IPS-11a (cell line): ENCODE measurements around the gene NAV3.

ENCODE experiments used
- H3K4me3 ChIP-seq: one replicate; pipeline ENCODE4 v1.5.1; 2013; ENCODE audit warnings: low read depth, low read length, control low read depth

Gene NAV3

DNA sequence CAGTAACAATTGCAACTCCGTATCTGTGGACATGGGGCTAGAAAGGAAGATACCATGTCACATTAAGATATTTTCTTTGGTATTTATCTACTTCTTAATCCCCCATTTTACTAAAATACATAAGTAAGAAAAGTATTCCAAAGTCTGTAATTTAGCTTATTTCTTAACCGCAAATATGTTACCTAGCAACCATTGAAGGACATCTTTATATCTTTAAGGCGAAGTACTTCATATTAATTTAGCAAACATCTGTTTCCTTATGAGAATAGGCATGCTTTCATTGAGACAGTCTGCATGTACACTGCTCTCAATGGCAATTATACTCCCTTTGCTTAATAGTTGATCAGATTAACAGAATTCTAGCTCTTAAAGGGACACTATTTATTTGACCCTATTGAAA, 88.8 kb downstream of the NAV3 start:
- H3K4me3 ChIP-seq: no peak overlapping the region

DNA sequence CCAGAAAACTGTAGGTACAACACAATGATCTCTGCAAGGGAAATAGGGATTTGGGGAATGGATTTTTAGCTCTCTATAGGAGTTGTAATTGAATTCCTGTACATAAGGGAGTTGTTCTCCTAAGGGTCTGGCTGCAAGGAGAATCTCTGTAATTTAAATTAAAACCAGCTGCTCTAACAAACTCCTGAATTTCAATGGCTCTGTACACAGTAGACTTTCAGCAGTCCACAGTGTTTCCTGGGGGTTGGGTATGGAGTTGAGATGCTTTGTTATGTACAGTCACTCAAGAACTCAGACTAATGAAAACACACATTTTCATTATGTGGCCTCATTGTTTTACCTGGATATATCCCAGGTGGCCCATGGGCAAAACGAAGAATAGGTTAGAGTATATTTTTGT, 93.2 kb downstream of the NAV3 start:
- no peak overlapping the region for H3K4me3 ChIP-seq

GRCh38 chr12:77924703-77925102, 94.0 kb downstream of the NAV3 start:
- H3K4me3 ChIP-seq: no peak overlapping the region

DNA sequence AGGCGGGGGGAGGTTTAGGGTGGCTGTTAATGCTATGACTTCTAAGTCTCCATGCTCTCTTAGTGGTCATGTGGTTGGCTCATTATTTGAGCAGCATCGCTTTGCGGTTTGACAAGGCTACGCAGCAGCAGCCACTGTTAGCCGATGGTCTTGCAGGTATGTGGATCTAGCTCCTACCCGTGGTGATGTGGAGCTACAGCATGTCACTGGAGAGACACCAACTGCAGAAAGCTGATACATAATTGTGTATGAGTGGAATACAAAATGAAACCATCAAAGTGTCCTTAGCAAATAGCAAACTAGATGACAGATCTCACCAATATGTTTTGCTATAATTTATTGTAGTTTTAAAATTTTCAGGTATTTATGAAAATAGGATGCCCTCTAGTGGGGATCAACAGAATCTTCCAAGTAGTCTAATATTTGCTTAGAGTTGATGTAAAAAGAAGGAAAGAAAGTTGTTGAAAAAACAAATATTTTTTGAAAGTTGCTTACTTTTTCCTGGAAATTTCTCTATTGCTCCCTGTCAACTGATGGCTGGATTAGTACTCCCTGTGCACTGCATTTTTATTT, 94.9 kb downstream of the NAV3 start:
- no peak overlapping the region for H3K4me3 ChIP-seq

GRCh38 chr12:77928078-77928477, 97.4 kb downstream of the NAV3 start:
- no peak overlapping the region for H3K4me3 ChIP-seq

DNA sequence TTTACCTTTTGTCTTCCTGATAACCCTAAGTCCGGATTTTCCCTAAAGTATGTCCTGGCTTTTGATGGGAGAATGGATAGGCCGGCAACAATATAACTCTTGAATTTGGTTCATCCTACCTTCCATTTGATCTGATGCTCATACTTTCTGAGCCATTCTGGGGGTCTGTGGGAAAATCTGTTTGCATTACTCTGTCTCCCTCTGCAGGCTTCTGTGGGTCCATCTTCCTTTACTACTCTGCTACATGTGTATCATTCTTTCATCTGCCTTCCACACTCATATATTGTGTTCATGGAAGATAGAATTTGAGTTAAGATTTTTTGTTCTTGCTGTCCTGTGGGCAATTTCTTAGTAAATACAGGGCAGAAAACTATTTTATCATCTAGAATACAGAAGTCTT, 101.5 kb downstream of the NAV3 start:
- no peak overlapping the region for H3K4me3 ChIP-seq

- no peak overlapping the region for H3K4me3 ChIP-seq
Measured at GRCh38 chr12:77938301-77938700, 107.6 kb downstream of the NAV3 start.

DNA sequence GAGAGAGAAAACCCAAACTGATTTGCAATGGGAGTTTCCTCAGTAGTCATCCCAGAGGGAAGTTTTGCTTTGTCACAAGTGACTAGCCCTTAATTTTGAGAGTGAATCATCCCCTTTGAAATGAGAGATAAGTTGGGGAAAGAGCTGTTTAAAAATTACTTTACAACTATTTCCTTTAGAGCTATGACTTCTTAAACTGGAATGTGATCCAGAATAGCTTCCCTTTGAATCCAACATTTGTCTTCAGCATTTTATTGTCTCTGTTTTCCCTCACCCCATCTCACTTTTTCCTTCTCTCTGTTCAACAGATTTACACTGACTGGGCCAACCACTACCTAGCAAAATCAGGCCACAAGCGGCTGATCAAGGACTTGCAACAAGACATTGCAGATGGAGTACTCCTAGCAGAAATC, 109.3 kb downstream of the NAV3 start:
- H3K4me3 ChIP-seq: no peak overlapping the region

GRCh38 chr12:77940567-77940966, 109.9 kb downstream of the NAV3 start:
- H3K4me3 ChIP-seq: no peak overlapping the region

DNA sequence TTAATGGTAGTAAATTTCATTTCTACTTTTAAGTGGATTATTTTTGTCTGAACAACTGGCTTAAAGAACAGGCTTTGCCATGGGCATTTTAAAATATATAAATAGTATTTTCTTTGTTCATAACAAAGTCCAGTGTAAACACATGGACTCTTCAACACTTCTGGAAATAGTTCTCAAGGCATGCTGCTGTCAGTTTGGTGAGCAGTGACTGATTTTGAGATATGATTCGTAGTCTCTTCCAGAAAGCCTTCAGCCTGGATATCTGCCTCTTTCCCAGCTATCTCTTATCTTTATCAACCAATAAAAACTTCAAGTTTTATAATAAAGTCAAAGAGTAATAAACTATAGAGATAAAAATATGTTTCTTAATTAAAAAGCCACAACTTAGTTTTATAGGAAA, 110.7 kb downstream of the NAV3 start:
- H3K4me3 ChIP-seq: no peak overlapping the region

- no peak overlapping the region for H3K4me3 ChIP-seq
Measured at GRCh38 chr12:77943466-77943865, 112.8 kb downstream of the NAV3 start.

DNA sequence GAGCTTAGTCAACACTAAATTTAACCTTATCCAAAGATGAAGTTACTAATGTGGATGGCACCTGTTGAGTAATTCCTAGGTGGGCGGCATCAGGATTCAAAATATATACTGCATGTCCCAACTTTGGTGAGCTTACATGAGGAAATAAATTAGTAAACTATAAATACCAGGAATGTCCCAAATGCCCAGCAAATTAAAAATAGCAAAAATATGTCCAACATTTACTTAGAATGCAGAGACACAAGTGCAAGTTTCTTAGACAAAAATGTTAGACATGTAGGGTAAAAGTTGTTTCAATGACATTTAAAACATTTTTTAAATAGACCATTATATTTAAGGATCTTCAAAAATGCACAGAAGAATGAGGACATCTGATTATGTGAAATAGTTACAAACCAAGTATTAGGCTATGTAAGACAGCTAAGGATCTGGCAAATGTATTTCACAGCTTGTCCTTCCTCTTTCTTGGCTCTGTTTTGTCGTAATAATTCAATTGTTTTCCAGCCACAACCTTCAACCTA, 115.9 kb downstream of the NAV3 start:
- no peak overlapping the region for H3K4me3 ChIP-seq

DNA sequence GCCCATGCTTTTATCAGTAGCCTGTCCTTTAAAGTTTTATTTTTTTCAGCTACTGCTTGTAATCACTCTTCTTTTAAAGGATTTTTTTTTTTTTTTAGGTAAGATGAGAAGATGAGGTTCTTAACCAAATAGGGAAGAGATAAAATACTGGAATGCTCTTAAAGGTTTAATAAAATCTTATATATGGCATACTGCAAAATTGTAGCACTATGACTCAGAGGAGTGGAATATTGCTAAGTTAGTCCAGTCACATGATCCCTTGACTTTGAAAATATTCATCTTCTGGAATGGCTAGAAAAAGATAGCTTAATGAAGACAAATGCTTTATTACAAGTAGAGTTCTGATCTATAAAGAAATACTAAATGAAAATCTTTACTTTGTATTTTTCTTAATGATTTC, 116.6 kb downstream of the NAV3 start:
- H3K4me3 ChIP-seq: no peak overlapping the region

DNA sequence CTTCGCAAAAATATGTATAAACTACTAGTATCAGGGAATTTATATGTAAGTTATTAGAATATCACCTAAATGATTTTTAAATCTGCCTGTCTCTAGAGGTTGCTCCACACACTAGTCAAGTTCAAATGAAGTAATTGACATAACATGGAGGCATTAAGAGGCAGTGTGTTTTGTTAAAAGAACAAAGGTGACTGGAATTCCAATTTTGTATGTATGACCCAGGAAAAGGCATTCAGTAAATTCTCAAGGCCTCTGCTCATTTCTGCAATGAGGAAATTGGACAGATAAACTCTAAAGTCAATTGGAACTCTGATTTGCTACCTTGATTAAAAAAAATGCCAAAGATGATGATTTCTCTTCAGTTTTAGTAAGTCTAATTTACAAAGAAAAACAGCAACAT, 117.1 kb downstream of the NAV3 start:
- H3K4me3 ChIP-seq: no peak overlapping the region

- H3K4me3 ChIP-seq: no peak overlapping the region
Measured at GRCh38 chr12:77949943-77950342, 119.2 kb downstream of the NAV3 start.

DNA sequence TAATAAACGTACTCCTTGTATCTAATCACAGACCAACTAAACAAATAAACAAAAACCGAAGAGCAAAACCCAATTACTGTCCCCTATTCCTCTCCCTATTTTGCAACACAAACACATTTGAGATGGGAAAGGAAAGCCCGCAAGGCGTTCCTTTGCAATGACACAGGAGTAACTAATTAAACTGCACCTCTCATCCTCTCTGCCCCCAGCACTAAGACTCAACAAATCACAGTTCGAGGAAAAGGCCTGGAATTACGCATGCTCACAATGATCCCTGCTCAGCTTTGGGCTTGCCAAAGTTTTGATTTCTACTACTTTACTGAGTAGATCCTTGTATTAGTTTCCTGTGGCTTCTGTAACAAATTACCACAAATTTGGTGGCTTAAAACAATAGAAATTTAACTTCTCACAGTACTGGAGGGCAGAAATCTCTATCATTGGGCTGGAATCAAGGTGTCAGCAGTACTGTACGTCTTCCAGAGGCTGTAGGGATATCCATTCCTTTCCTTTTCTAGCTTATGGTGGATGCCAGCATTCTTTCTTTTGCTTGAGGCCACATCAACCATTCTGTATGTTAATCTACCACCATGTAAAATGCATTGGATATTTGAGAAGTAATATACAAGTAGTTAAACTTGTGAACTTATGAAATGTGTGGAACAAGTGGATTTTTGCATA, 123.0 kb downstream of the NAV3 start:
- H3K4me3 ChIP-seq: no peak overlapping the region

GRCh38 chr12:77954206-77954555, 123.5 kb downstream of the NAV3 start:
- H3K4me3 ChIP-seq: no peak overlapping the region

DNA sequence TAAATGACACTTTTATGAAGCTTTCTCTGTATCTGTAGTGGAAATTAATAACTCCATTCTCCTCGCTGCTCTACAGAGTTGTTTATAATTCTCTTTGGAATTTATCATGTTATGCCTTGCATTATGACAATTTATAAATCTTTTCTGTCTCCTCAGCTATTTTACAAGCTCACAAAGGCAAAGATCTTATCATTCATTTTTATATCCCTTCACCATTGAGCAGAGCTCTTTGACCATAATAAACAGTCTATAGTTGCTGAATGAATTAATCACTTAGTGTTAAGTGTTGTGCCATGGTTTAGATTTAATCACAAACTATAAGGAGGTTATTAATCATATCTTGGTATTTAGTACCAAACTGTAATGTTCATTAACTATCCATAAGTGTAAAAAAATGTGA, 126.4 kb downstream of the NAV3 start:
- no peak overlapping the region for H3K4me3 ChIP-seq

- no peak overlapping the region for H3K4me3 ChIP-seq
Measured at GRCh38 chr12:77963576-77964178, 133.0 kb downstream of the NAV3 start.

GRCh38 chr12:77965790-77966189, 135.1 kb downstream of the NAV3 start:
- H3K4me3 ChIP-seq: no peak overlapping the region

GRCh38 chr12:77968021-77968420, 137.3 kb downstream of the NAV3 start:
- H3K4me3 ChIP-seq: no peak overlapping the region

- no peak overlapping the region for H3K4me3 ChIP-seq
Measured at GRCh38 chr12:77968571-77968970, 137.9 kb downstream of the NAV3 start.

GRCh38 chr12:77973579-77973978, 142.9 kb downstream of the NAV3 start:
- H3K4me3 ChIP-seq: no peak overlapping the region
